ENCODE data around the gene PSMG4. TPM values are rescaled to one million over a fixed set of nuclear protein-coding genes. Genes with fewer than 3 reads are reported as not detected.

The PSMG4 gene
- total RNA-seq, 3 donors from 2014 or later = 14.8 to 19.8 (median 16.2) TPM

DNA sequence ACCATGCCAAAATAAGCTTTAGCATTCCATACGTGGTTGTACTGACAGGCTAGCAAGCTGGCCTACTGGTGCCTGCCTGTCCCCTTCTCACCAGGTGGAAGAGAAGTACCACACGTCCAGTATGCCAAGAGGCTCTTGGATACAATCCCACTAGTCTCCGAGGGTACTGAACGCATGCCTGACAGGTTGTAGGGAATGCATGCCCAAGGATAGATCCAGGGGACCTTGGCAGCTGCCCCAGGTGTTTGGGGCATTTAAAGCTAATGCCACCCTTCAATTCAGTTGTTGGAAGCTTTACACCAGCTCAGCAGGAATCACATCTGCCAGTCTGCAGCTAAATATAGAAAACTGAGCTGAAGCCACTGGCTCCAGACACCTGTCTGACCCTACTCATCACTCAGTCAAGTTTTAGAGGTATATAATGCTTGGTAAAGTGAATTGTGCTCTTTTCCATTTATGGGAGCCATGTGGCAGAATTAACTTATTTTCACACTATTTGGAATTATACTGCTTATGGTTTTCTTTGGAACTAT, 36.2 kb upstream of the PSMG4 start:
- Histone ChIP-seq H3K36me3 (ENCODE audit: low read depth) (no peaks in the 10 kb centered on the region), H3K4me1 (ENCODE audit: low read depth) (peaks cover 11% of the 10 kb centered on the region), H3K9me3 (no peaks in the 10 kb centered on the region), H3K4me3 (no peak overlapping the region)
- TF ChIP-seq CTCF (IDR thresholded peaks at IDR 0.05) = no peak
- ATAC-seq (no peak), DNase-seq (no peak)
- intact Hi-C loops (cut with DNase I, micrococcal nuclease) = no loop called here

DNA sequence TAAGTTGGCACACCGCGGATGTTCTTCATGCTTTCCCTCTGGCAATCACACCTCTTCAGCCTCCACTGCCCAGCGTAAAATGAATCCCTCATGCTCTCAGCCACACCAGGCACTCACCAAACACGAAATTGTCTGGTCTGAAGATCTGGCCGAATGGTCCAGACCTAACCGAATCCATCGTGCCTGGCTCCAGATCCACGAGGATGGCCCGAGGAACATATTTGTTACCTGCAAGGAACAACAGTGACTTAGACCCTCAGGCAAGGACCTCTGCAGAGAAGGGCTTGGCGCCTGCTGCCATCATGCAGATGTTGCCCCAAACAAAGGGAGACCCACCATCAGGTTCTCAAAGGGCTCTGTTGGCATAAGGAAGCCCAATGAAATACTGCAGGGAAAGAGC, 32.7 kb upstream of the PSMG4 start:
- no peak for DNase-seq
- Histone ChIP-seq H3K36me3 (ENCODE audit: low read depth) (no peaks in the 10 kb centered on the region), H3K9me3 (no peaks in the 10 kb centered on the region), H3K4me1 (ENCODE audit: low read depth) (peaks cover 33% of the 10 kb centered on the region), H3K4me3 (no peak overlapping the region)
- intact Hi-C loops (cut with DNase I, micrococcal nuclease) = no loop called here
- no peak for ATAC-seq
- TF ChIP-seq CTCF (IDR thresholded peaks at IDR 0.05) = no peak

- no peak for TF ChIP-seq CTCF (IDR thresholded peaks at IDR 0.05)
- H3K36me3 ChIP-seq (ENCODE audit: low read depth) = no peaks in the 10 kb centered on the region
- intact Hi-C loops (cut with DNase I, micrococcal nuclease) = no loop called here
- H3K9me3 ChIP-seq = no peaks in the 10 kb centered on the region
- DNase-seq (peak in 1 of 3 donors; percentile 38), ATAC-seq (no peak)
- H3K4me3 ChIP-seq = no peak overlapping the region
- peaks cover 40% of the 10 kb centered on the region for H3K4me1 ChIP-seq (ENCODE audit: low read depth)
These were observed 32.0 kb upstream of the PSMG4 start for GRCh38 chr6:3226481-3227362.

GRCh38 chr6:3227363-3228045, 31.2 kb upstream of the PSMG4 start, which contains the start of gene TUBB2B:
Gene TUBB2B, minus strand, starts transcription at chr6:3227653. Its CDS starts 110 bp downstream, at chr6:3227543.
- Histone ChIP-seq H3K9me3 (no peaks in the 10 kb centered on the region), H3K4me3 (no peak within 1 kb of the TSS), H3K36me3 (ENCODE audit: low read depth) (no peaks in the 10 kb centered on the region), H3K4me1 (ENCODE audit: low read depth) (peaks cover 44% of the 10 kb centered on the region)
- ATAC-seq = peak; percentile 20
- no peak for TF ChIP-seq CTCF (IDR thresholded peaks at IDR 0.05)
- intact Hi-C loops (cut with DNase I, micrococcal nuclease) = no loop called here
- DNase-seq = no peak

- no peak for TF ChIP-seq CTCF (IDR thresholded peaks at IDR 0.05)
- Histone ChIP-seq H3K36me3 (ENCODE audit: low read depth) (no peaks in the 10 kb centered on the region), H3K4me1 (ENCODE audit: low read depth) (peaks cover 44% of the 10 kb centered on the region), H3K4me3 (no peak overlapping the region), H3K9me3 (no peaks in the 10 kb centered on the region)
- ATAC-seq (peak; percentile 27), DNase-seq (no peak)
- intact Hi-C loops (cut with DNase I, micrococcal nuclease) = no loop called here
These were observed 30.6 kb upstream of the PSMG4 start for GRCh38 chr6:3228046-3228671.
